Measurements from ENCODE around the gene CHRM2. TPM values are rescaled to one million over a fixed set of nuclear protein-coding genes. Genes with fewer than 3 reads are reported as not detected.

CHRM2 gene
- polyA plus RNA-seq, 1 donor (not counting 4 experiments of a cell fraction or from before 2014, with no cell fraction given), result not detected

DNA sequence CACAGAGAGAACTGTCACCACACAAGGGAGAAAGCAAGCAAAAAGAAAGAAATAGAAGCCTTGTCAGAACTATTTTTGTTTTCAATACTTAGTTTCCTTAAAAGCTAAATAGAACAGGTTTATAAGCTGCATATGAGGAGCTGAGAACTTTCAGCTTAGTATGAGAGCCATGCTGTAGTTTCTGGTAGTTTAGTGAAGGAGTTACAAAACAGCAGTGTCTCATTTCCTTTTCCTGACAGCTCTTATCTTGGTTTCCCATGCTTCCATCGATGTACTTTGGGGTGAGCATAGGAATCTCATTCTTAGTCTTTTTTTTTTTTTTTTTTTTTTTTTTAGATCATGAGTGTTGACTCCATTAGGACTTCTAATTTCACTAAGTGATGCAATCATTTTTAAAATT, 8.6 kb upstream of the CHRM2 start:
- no peak for FAIRE-seq

GRCh38 chr7:136865236-136865635, 3.2 kb upstream of the CHRM2 start:
- peaks cover 20% of the 10 kb centered on the region for H3K27me3 ChIP-seq (ENCODE audit: control insufficient read depth, extremely low read depth, insufficient read depth, low read length)
- TF ChIP-seq CTCF (optimal IDR thresholded peaks at IDR 0.05 in 1 of 3, IDR thresholded peaks at IDR 0.05 in 1 of 3, conservative IDR thresholded peaks at IDR 0.05 in 1 of 3; ENCODE audit: extremely low read depth in 1 of 3, insufficient read depth in 2 of 3, low read length in 3 of 3) (no peak), EZH2 (IDR thresholded peaks at IDR 0.05; ENCODE audit: low read length) (no peak)

More for the DNA sequence above, 8.6 kb upstream of the CHRM2 start:
- DNase-seq (ENCODE audit: low read depth, low spot score), result no peak
- Histone ChIP-seq H3K36me3 (ENCODE audit: control insufficient read depth in 2 of 2, extremely low read depth in 1 of 2, insufficient read depth in 2 of 2, low read length in 2 of 2) (no peaks in the 10 kb centered on the region), H3K27ac (ENCODE audit: control insufficient read depth, insufficient read depth, low read length) (no peak overlapping the region), H3K4me2 (ENCODE audit: control insufficient read depth, extremely low read depth, insufficient read depth, low read depth, low read length) (no peak overlapping the region), H3K9ac (ENCODE audit: control insufficient read depth, extremely low read depth, insufficient read depth, low read length) (no peak overlapping the region), H3K9me1 (ENCODE audit: control insufficient read depth, extremely low read depth, insufficient read depth, low read length) (no peaks in the 10 kb centered on the region), H2AFZ (ENCODE audit: control insufficient read depth, low read length) (no peak overlapping the region), H4K20me1 (ENCODE audit: control insufficient read depth, extremely low read depth, insufficient read depth, low read length) (no peaks in the 10 kb centered on the region), H3K4me3 (ENCODE audit: control insufficient read depth in 2 of 3, extremely low read depth in 1 of 3, insufficient read depth in 2 of 3, low read depth in 1 of 3, low read length in 3 of 3) (no peak overlapping the region), H3K79me2 (ENCODE audit: control insufficient read depth, insufficient read depth, low read length) (no peaks in the 10 kb centered on the region), H3K9me3 (ENCODE audit: control insufficient read depth, low read depth, low read length) (no peaks in the 10 kb centered on the region), H3K27me3 (ENCODE audit: control insufficient read depth, extremely low read depth, insufficient read depth, low read length) (no peaks in the 10 kb centered on the region), H3K4me1 (ENCODE audit: control insufficient read depth, extremely low read depth, insufficient read depth, low read length) (no peaks in the 10 kb centered on the region)
- dilution Hi-C loops (cut with MboI; ENCODE audit: extremely low pct_ligation_motif_present, low sequenced_read_pairs), result no loop called here
- no peak for TF ChIP-seq EZH2 (IDR thresholded peaks at IDR 0.05; ENCODE audit: low read length)
- no peak for TF ChIP-seq CTCF (optimal IDR thresholded peaks at IDR 0.05 in 1 of 3, IDR thresholded peaks at IDR 0.05 in 1 of 3, conservative IDR thresholded peaks at IDR 0.05 in 1 of 3; ENCODE audit: extremely low read depth in 1 of 3, insufficient read depth in 2 of 3, low read length in 3 of 3)

More at GRCh38 chr7:136865236-136865635, 3.2 kb upstream of the CHRM2 start:
- H3K79me2 ChIP-seq (ENCODE audit: control insufficient read depth, insufficient read depth, low read length), result no peaks in the 10 kb centered on the region
- H3K36me3 ChIP-seq (ENCODE audit: control insufficient read depth in 2 of 2, extremely low read depth in 1 of 2, insufficient read depth in 2 of 2, low read length in 2 of 2), result no peaks in the 10 kb centered on the region
- DNase-seq (ENCODE audit: low read depth, low spot score) (no peak), FAIRE-seq (no peak)
- H3K4me3 ChIP-seq (ENCODE audit: control insufficient read depth in 2 of 3, extremely low read depth in 1 of 3, insufficient read depth in 2 of 3, low read depth in 1 of 3, low read length in 3 of 3), result no peak overlapping the region
- H3K27ac ChIP-seq (ENCODE audit: control insufficient read depth, insufficient read depth, low read length), result no peak overlapping the region
- dilution Hi-C loops (cut with MboI; ENCODE audit: extremely low pct_ligation_motif_present, low sequenced_read_pairs), result no loop called here
- no peak overlapping the region for H2AFZ ChIP-seq (ENCODE audit: control insufficient read depth, low read length)
- H3K9me1 ChIP-seq (ENCODE audit: control insufficient read depth, extremely low read depth, insufficient read depth, low read length), result no peaks in the 10 kb centered on the region
- no peak overlapping the region for H3K9ac ChIP-seq (ENCODE audit: control insufficient read depth, extremely low read depth, insufficient read depth, low read length)
- H3K9me3 ChIP-seq (ENCODE audit: control insufficient read depth, low read depth, low read length), result no peaks in the 10 kb centered on the region
- no peak overlapping the region for H3K4me2 ChIP-seq (ENCODE audit: control insufficient read depth, extremely low read depth, insufficient read depth, low read depth, low read length)
- H4K20me1 ChIP-seq (ENCODE audit: control insufficient read depth, extremely low read depth, insufficient read depth, low read length), result no peaks in the 10 kb centered on the region
- no peaks in the 10 kb centered on the region for H3K4me1 ChIP-seq (ENCODE audit: control insufficient read depth, extremely low read depth, insufficient read depth, low read length)
